ENCODE data around the gene ITPRIPL2. TPM values are rescaled to one million over a fixed set of nuclear protein-coding genes. Genes with fewer than 3 reads are reported as not detected.

The ITPRIPL2 gene
- total RNA-seq, 2 experiments from 2014 or later: not detected

GRCh38 chr16:19132898-19133297, 19.1 kb downstream of the ITPRIPL2 start:
- intact Hi-C loops (cut with micrococcal nuclease; ENCODE audit: unreplicated experiment): no loop called here
- ChIA-PET CTCF (ENCODE audit: unreplicated experiment) (no interaction called here), POLR2A (interaction anchor here (0.6 kb wide), 1 partner anchor 16 kb away, joined by 3 read pairs; no protein-coding TSS in a partner anchor)
- no peak overlapping the region for H3K27ac ChIP-seq (ENCODE audit: low read depth, low read length, poor library complexity, severe bottlenecking)
- peaks cover 11% of the 10 kb centered on the region for H3K4me1 ChIP-seq (ENCODE audit: insufficient read depth, low read length, poor library complexity, severe bottlenecking)
- H4K20me1 ChIP-seq (ENCODE audit: insufficient read depth, low read length): no peaks in the 10 kb centered on the region
- no peaks in the 10 kb centered on the region for H3K9me3 ChIP-seq (ENCODE audit: low read length)
- no peak overlapping the region for H3K4me2 ChIP-seq (ENCODE audit: low read length)
- TF ChIP-seq EZH2phosphoT487 (IDR thresholded peaks at IDR 0.05; ENCODE audit: borderline replicate concordance, low read depth, low read length) (no peak), CTCF (conservative IDR thresholded peaks at IDR 0.05; ENCODE audit: low read length) (no peak)
- H3K36me3 ChIP-seq (ENCODE audit: insufficient read depth, low read length): no peaks in the 10 kb centered on the region
- DNase-seq (ENCODE audit: low spot score): no peak
- H2AFZ ChIP-seq (ENCODE audit: low read length): no peak overlapping the region
- H3K4me3 ChIP-seq (ENCODE audit: low read depth, low read length, poor library complexity, severe bottlenecking): no peak overlapping the region
- H3K9me2 ChIP-seq (ENCODE audit: insufficient read depth, low read length): no peaks in the 10 kb centered on the region
- no peaks in the 10 kb centered on the region for H3K79me2 ChIP-seq (ENCODE audit: insufficient read depth, low read depth, low read length)
- no TSS peak for BruUV-seq (replicated peaks)

GRCh38 chr16:19133600-19133999, 19.8 kb downstream of the ITPRIPL2 start:
- Histone ChIP-seq H3K4me2 (ENCODE audit: low read length) (no peak overlapping the region), H3K79me2 (ENCODE audit: insufficient read depth, low read depth, low read length) (no peaks in the 10 kb centered on the region), H3K9me3 (ENCODE audit: low read length) (no peaks in the 10 kb centered on the region), H4K20me1 (ENCODE audit: insufficient read depth, low read length) (no peaks in the 10 kb centered on the region), H3K9me2 (ENCODE audit: insufficient read depth, low read length) (no peaks in the 10 kb centered on the region), H3K36me3 (ENCODE audit: insufficient read depth, low read length) (no peaks in the 10 kb centered on the region), H3K4me3 (ENCODE audit: low read depth, low read length, poor library complexity, severe bottlenecking) (no peak overlapping the region), H3K4me1 (ENCODE audit: insufficient read depth, low read length, poor library complexity, severe bottlenecking) (peaks cover 11% of the 10 kb centered on the region), H3K27ac (ENCODE audit: low read depth, low read length, poor library complexity, severe bottlenecking) (no peak overlapping the region), H2AFZ (ENCODE audit: low read length) (no peak overlapping the region)
- no TSS peak for BruUV-seq (replicated peaks)
- TF ChIP-seq EZH2phosphoT487 (IDR thresholded peaks at IDR 0.05; ENCODE audit: borderline replicate concordance, low read depth, low read length) (no peak), CTCF (conservative IDR thresholded peaks at IDR 0.05; ENCODE audit: low read length) (no peak)
- CTCF ChIA-PET (ENCODE audit: unreplicated experiment): no interaction called here
- intact Hi-C loops (cut with micrococcal nuclease; ENCODE audit: unreplicated experiment): no loop called here
- DNase-seq (ENCODE audit: low spot score): no peak
- POLR2A ChIA-PET: interaction anchor here (0.6 kb wide), 1 partner anchor 16 kb away, joined by 3 read pairs; no protein-coding TSS in a partner anchor

- H3K79me2 ChIP-seq (ENCODE audit: insufficient read depth, low read depth, low read length): no peaks in the 10 kb centered on the region
- ChIA-PET POLR2A (no interaction called here), CTCF (ENCODE audit: unreplicated experiment) (no interaction called here)
- BruUV-seq (replicated peaks): no TSS peak
- H3K4me2 ChIP-seq (ENCODE audit: low read length): no peak overlapping the region
- DNase-seq (ENCODE audit: low spot score): no peak
- H3K27ac ChIP-seq (ENCODE audit: low read depth, low read length, poor library complexity, severe bottlenecking): no peak overlapping the region
- no peaks in the 10 kb centered on the region for H3K36me3 ChIP-seq (ENCODE audit: insufficient read depth, low read length)
- no peak for TF ChIP-seq EZH2phosphoT487 (IDR thresholded peaks at IDR 0.05; ENCODE audit: borderline replicate concordance, low read depth, low read length)
- no peak for TF ChIP-seq CTCF (conservative IDR thresholded peaks at IDR 0.05; ENCODE audit: low read length)
- H3K9me3 ChIP-seq (ENCODE audit: low read length): no peaks in the 10 kb centered on the region
- H2AFZ ChIP-seq (ENCODE audit: low read length): no peak overlapping the region
- intact Hi-C loops (cut with micrococcal nuclease; ENCODE audit: unreplicated experiment): no loop called here
- peaks cover 11% of the 10 kb centered on the region for H3K4me1 ChIP-seq (ENCODE audit: insufficient read depth, low read length, poor library complexity, severe bottlenecking)
- H3K9me2 ChIP-seq (ENCODE audit: insufficient read depth, low read length): no peaks in the 10 kb centered on the region
- no peak overlapping the region for H3K4me3 ChIP-seq (ENCODE audit: low read depth, low read length, poor library complexity, severe bottlenecking)
- H4K20me1 ChIP-seq (ENCODE audit: insufficient read depth, low read length): no peaks in the 10 kb centered on the region
These were observed 21.6 kb downstream of the ITPRIPL2 start for GRCh38 chr16:19135201-19135842.

All from OCI-LY7 (cell line).